ENCODE data around the gene BAD.

DNA sequence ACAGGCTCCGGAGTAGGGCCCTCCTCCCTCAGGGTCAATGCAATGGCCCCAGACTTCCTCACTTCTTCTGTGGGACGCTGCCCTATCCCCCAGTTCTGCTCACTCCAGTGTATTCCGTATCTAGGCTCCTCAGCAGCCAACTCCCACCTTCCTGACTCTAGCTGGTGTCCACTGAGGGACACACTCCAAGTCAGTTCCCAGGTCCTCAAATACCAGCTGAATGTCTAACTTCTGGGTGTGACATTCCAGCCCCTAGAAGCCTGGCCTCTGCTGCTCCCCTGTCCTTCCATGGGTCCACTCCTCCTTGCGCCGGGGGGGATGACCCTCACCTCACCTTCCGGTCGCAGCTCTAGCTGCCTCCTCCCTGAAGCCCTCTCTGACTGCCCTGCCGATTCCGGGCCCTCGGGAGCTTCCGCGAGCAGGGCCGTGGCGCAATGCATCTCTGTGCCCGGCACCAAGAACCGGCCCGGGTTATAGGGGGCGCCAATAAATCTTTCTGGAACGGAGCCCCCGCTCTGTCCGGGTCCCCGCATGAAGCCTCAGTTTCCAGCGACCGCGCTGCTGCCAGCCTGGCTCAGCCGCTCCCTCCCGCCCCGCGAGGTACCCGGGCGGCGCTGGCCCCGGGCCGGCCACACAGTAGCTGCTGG lies 15.4 kb downstream of the BAD start:
- TF ChIP-seq, protein P1, sequence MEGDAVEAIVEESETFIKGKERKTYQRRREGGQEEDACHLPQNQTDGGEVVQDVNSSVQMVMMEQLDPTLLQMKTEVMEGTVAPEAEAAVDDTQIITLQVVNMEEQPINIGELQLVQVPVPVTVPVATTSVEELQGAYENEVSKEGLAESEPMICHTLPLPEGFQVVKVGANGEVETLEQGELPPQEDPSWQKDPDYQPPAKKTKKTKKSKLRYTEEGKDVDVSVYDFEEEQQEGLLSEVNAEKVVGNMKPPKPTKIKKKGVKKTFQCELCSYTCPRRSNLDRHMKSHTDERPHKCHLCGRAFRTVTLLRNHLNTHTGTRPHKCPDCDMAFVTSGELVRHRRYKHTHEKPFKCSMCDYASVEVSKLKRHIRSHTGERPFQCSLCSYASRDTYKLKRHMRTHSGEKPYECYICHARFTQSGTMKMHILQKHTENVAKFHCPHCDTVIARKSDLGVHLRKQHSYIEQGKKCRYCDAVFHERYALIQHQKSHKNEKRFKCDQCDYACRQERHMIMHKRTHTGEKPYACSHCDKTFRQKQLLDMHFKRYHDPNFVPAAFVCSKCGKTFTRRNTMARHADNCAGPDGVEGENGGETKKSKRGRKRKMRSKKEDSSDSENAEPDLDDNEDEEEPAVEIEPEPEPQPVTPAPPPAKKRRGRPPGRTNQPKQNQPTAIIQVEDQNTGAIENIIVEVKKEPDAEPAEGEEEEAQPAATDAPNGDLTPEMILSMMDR (IDR thresholded peaks at IDR 0.05), result no peak
- TF ChIP-seq POLR2A (IDR thresholded peaks at IDR 0.05) (no peak), POLR2AphosphoS5 (IDR thresholded peaks at IDR 0.05) (no peak)
